GM21423 (cell line): Measurements from ENCODE around the gene DNAJC18.
A peak's percentile ranks its signal among the peaks of the same experiment; 100 is the strongest.

Source experiments
- ATAC-seq: cut with Tn5 transposase; IDR thresholded peaks from one replicate; pipeline ENCODE4 v1.9.1; 2021; ENCODE audit warnings: mild to moderate bottlenecking, moderate library complexity; ENCODE audit not compliant: unreplicated experiment

Gene DNAJC18

DNA sequence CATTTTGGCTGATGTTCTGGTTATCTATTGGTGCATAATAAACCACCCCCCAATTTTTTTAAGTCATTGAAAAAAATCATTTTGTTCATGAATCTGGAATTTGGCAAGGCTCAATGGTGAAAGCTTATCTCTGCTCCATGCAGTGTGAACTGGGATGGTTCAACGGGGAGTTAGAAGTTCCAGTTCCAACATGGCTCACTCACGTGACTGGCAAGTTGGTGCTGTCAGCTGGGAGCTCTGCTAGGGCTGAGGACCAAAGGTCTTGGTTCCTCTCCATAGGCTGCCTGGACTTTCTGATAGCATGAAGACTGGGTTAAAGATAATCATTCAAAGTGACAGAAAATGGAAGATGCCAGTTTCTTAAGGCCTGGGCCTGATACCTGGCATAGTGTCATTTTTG is 32.4 kb downstream of the DNAJC18 start:
- no peak for ATAC-seq

DNA sequence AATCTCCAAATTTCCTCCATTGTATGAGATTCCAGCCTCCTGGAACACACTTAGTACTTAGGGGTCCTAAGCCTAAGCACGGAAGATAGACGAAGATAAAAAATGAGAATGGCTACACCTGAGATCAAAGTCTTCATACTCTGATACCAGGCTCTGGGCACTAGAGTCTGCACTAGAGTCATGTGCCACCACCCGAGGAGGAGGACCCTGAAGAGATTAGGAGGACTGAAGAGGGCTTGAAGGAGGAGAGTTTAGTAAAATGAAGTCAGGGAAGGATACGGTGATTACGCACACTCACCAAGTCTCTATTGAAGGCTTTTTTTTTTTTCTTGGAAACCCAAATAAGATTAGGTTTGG is 34.9 kb downstream of the DNAJC18 start:
- ATAC-seq, result no peak

DNA sequence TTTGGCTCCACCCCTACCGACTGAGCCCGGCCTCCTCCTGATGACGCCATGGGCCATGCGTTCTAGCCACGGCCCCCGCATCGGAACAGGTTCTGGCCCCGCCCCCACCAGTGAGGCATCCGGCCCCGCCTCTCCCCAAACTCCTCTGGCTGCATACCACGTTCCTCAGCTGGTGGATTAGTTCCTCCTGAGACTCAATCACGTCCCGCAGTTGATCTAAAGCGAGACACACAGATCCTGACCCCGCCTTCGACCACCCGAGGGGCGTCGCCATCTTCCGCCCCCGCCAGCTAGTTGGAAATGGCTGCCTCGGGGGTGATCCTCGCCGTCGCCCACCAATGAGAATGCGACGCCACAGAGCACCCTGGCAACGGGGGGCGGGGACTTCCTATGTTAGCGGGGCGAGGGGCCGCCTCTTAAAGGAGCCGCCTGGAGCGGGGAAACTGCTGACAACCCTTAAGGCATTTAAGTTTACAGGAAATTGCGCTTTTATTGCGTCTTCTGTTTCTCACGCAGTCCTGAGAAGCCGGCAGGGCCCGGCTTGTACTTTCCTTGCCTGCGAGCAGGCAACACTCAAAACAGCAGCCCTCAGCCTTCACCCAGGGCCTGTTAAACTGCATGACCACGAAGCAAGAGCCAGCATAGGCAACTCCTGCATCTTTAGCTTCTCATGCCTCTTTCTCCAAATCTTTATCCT is 35.4 kb downstream of the DNAJC18 start, which contains the start of gene SPATA24:
SPATA24 (minus strand) TSS at position 303 of the 697 bp plus-strand sequence; CDS start at position 274, 29 bp downstream.
- ATAC-seq, result peak; percentile 79

DNA sequence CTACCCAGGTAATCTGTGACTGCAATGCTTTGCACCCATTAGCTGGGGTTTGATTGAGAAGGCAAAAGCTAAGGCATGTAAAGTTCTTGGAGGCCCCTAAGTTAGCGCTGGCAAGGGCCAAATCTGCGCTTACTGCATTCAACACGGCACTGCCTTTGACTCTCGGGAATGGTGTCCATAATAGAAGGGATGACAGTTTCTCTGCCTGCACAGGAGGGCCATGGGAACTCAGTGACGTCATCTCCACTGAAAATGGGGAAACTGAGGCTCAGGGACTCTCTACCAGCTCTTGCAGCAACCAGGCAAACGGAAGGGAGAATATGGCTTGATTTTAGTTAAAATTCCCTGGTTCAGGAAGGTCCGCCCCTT is 35.9 kb downstream of the DNAJC18 start:
- no peak for ATAC-seq

DNA sequence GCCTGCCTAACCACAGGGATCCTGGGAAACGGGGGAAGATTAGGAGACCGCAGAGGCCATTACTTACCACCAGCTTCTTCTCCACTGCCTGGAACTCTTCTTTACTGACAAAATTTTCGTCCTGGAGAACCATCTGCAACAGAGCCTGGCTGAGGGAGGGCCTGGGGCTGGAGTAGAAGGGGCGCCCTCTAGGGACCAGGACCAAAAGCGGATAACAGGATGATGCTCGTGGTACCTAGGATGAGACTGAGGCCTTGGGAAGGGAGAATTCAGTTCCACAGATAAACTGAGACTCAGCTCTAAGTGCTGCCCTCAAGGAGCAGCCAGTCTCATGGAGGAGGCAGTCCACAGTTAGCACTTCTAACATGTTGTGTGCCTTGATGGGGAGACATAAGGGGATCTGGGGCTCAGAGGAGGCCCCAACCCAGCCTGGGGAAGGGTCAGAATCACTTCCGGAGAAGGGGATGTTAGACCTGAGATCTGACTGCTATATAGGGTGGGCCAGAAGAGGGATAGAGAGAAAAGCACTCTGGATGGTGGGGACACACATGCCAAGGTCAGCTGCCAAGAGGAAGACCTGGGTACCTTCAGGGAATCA is 36.7 kb downstream of the DNAJC18 start:
- ATAC-seq, result no peak

DNA sequence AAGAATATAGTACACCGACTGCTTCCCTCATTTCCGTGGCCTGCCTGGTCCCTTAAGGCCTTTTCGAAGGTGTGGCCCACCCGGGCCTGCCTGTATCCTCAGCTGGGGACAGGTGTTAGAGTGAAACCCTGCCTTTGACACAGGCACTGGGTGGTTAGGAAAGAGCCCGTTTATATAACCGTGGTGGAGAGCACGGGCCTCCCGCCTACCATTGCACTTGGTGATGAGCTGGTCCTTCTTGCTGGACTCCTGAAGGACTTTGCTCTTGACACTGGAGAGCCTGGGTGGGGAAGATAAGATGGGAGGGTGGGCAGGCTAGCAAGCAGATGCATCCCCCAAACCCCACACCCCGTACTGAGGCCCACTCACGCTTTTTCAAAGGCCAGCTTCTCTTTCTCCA is 37.8 kb downstream of the DNAJC18 start:
- no peak for ATAC-seq

DNA sequence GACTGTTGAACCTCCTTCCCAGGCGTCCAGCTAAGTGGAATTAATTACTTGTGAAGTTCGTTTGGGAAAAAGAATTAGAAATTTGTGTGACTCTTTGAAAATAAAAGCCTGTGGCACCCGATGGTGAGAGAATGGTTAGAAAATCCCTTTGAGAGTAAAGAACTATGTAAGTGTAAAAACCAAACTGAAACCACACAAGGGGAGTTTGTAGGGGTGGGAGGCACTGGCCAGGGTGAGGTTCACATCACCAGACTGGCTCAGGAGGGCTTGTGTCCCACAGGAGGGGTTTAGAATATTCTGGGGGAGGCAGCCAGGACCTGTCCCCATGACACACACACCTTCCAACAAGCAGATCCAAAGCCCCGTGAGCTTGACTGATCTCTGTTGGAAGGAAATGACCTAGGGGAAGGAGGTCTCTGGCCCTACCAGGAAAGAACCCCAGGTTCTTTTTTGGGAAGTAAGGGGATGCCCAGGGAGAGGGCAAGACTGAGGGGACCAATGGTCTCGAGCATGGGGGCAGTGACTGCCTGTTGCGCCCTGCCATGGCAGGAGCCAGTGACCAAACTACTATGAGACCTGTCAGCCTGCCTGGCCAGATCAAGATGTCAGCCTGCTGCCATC is 39.7 kb downstream of the DNAJC18 start:
- ATAC-seq, result no peak

DNA sequence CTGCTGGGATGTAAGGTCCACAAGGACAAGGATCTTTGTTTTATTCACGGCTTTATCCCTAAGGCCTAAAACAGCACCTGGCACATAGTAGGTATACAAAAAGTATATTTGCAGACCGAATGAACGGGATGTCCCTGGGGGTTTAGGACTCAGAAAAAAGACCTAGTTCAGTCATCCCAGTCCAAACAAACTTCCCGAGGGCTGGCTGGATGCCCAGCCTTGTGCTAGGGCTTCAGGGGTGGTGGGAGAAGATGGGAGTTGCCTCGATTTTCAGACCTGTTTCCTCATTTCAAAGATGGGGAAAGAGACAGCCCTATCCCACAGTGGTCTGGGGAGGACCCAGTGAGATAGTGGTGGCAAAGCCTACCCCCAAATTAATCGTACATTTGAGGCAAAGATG is 41.4 kb downstream of the DNAJC18 start:
- no peak for ATAC-seq

DNA sequence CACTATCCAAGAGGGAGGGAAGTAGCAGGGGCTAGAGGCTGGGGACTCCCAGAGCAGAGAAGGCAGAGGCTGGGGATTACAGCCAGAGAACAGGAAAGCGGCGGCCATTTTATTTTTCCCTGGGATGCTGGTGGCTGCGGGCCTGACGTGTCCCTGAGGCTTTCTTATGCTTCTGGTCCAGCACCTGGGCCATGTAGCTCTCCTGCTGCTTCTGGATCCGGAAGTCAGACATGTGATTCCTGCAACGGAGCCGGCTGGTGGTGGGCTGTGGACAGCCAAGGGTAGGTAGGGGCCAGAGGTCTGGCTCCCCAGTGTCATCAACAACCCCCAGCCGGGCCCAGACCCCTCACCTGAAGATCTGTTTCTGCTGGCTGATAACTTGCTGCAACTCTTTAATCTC is 42.6 kb downstream of the DNAJC18 start:
- ATAC-seq, result no peak

DNA sequence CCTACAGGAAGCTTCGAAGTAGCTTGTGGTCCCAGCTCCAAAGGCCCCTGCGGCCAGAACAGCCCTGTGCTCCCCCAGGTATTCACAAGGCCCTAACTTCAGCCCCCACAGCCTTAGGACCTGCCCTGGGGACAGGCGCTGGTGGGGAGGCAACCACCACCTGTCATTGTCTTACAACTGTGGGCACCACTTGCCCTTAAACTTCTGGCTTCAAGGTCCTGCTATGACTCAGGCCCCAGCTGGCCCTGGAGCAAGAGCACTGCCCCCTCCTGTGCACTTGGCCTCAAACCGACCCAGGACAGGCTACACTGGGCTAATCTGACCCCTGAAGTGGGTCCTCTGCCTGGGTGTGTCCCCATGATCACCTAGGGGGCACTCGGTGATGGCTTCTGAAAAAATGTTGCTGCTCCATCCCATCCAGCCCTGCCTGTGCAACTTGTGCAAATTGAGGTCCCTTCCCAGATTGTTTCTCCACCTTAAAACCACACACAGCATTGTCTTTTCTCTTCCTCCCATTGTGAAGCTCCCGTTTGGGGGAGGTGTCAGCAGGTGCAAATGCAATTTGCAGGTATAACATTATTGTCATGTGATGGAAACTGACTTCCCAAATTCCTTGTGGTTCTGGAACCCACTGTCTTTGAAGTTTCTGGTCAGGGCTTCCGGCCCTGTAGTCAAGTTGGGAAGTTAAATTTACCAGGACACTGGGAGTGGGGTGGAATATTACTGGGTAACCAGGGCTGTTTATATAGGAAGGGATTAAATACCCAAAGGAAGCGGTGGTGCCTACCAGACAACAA is 43.3 kb downstream of the DNAJC18 start:
- no peak for ATAC-seq

DNA sequence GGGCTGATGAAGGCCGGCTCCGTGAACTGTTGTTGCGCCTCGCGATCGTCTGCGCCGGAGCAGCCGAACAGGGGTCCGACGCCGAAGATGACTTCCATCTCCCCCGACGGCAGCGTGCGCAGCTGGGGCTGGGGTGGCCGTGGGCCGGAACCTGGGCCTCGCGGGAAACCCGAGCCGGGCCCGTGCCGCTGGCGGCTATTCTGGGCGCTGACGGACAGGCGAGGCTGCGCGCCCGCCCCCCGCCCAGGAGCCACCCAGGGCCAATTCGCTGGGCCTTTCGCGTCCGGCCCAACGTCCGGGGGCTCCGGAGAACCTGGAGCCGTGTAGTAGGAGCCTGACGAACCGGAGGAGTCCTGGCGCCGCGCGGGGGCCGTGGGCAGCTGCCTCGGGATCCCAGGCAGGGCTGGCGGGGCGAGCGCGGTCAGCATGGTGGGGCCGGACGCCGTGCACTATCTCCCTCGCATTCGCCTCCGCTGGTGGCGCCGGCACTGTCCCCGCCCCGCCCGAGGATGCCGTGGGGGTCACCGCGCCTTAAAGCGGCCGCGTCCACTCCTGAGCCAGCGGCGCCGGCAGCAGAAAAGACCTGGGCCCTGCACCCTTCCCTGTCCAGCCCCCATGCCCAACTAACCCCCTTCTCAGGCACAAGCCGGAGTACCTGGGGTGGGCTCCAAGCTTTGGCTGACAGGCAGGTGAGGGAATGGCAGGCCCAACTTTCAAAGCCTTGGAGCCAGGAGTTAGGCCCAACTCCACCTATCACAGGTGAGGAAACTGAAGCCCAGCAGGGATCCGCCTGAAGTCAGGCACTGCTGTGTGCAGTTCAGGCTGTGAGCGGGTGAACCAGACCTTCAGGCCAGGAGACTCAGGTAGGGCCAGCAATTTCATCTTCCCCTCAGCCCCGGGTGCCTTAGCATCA is 44.4 kb downstream of the DNAJC18 start, which contains the start of gene PROB1:
PROB1 (minus strand) TSS at position 451 of the 913 bp plus-strand sequence; CDS start at position 428, 23 bp downstream.
- no peak for ATAC-seq

DNA sequence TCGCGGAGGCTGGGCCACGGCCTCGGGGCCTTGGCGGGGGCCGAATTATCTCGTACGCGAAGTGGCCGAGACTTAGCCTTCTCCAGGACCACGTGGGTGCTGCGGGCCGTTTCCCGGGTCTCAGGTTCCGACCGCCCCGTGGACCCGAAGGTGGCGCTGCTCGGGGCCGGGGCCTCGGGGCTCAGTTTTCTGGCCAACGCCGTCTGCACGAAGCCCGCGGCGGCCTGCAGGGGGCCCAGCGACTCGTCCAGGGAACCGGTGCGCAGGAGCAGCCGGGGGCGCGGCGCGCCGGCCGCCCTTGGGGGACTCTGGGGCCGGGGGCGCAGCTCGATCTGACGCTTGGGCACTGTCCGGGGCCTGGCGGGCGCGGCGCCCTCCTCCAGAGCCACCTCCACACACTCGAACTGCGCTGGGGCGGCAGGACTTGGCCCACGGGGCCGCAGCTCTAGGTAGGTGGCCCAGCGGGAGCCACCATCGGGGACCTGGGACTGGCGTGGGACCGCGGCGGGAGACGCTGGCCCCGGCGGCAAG is 45.1 kb downstream of the DNAJC18 start:
- ATAC-seq, result no peak

DNA sequence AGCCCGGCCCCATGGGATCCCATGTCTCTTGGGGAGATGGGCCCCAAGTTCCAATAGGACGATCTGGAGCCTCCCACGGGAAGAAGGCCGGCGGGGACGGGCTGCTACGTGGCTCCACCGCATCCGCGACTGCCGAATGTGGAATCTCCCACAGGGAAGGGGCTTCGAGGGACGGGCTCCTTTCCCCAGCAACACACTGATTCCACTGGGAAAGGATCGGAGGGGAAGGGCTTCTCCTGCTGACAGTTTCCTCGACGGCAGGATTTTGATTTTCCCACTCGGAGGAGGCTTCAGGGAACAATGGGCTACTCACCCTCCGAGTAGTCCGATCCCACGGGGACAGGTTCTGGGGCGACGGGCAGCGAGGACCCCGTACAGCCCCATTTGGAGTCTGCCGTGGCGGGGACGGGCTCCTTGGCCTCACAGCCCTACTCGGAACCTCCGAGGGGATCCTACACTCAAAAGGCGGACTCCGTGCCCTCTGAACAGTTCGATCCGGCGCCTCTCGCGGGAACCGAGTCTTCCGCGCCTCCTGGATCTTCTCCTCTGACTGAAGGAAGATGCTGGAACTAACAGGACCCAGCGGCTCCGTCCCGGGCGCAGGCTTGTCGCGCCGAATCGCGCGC is 45.7 kb downstream of the DNAJC18 start:
- no peak for ATAC-seq

DNA sequence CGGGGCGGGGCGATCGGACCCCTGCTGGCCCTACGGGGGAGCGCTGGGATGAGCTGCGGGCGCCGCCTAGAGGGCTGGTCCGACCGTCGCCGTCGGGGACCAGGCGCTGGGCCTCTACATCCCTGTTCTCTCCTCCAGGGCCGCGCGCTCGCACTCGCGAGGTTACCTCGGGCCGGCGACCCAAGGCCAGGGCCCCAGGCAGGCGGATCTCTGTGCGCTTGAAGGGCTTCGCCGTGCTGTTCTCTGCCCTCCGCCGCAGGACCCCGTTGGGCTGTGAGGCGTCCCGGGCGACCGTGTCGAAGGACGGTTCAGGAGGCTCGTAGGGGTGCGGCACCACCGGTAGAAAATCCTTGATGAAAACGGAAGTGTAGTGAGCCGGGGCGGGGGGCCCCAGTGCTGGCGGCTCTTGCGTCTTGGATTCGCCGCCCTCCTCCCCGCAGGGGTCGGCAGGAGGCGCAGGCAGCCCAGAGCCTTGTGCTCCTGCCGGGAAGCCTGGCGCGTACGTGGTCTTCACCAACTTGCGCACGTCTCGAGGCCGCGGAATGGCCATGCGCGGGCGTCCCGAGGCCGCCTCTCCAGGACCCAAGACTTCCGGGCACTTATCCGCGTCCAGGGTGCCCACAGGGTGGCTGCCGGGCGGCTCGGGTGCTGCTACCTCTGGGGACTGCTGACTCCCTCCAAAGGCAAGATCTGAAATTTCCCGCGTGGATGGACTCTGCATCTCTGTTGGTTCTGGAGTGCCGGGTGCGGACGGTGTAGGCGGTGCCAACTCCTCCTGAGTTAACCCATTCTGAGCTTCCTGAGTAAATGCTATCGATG is 46.4 kb downstream of the DNAJC18 start:
- ATAC-seq, result peak; percentile 41

DNA sequence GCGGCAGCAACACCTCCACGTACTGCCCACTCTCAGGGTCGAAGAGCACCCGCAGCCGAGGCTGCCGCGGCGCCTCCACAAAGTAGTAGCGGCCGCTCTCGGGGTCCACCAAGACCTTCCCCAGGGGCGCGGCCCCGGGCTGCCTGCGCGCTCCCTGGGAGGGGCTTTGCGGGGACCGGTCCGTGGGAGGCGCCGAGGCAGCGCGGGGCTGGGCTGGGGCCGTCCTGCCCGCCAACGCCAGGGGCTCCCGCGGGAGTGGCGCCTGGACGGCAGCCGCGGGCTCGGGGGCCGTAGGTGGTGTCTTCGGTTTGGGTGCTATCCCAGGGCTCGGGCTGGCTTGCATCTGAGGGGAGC is 47.0 kb downstream of the DNAJC18 start:
- ATAC-seq, result no peak

DNA sequence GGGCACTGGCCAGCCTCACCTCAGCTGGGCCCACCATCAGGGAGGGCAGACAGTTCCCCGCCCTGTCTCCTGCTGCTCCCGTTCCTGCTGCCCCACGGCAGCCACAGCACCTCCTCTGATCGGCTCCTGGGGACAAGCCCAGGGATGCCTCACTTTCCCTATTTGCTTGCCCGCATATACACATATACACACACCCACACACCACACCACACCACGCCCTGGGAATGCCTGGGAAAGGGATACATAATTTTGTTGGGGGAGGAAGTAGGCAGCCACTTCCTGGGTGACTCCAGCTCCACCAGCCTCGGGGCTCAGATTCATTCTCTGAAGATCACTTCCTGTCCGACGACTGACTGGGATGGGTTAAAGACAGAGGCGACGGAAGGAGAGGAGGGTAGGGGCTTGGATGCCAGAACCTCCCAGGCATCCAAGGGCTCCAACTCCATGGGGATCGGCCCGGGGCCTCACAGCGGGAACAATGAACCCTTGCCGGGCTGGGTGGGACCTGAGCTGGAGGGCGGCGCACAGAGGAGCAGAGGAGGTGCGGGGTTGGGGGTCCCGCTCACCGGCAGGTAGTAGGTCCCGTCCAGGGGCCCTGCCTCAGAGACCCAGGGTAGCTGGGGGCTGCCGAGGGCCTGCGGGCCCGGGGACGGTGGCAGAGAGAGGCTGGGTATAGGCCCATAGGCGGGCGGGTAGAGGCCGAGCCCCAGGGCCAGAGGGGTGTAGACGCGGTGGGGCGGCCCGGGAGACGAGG is 47.6 kb downstream of the DNAJC18 start:
- ATAC-seq, result no peak

DNA sequence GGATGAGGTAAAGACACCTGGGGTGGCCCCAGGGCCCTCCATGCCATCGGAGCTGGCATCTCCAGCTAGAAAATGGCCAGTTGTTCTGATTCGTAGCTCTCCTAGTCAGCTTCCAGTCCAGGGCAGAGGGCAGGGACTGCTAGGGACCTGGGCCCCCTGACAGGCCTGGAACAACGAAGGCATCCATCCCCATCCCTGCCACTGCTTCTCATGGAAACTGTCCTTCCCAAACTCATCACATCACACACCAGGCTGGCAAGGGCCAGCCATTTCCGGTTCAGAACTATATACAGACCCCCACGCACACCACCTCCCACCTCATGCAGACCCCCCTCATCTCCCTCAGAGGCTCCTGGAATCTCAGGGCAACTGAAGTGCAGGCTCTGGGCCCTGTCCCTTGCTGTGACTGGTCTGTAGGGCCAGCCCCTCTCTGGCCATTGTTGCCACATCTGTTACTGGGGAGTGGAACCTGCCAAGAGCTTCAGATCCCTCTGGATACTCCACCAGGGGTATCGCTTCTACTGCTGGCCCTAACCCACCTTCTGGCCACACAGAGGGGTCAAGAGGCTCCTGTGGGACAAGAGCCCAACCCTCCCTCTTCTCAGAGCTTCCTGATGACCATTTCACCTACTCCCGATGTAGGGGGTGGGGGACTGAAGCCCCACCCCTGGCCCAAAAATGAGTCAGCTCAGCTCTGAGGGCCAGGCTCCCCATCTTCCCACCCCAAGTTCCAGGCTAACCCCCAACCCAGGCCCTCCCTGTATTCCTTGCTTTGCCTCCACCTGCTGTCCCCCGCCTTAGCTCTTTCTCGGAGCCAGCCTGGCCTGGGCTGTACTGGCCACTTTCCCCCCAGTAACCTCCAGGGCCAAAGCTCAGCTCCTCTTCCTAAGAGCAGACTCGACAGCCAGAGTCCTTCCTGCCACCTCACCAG is 48.4 kb downstream of the DNAJC18 start:
- ATAC-seq, result no peak
